Activated CD8-positive, alpha-beta memory T cell treated with anti-CD3 and anti-CD28 coated beads for 1 hour (primary cell): ENCODE measurements around the gene P3H3.
A peak's percentile ranks its signal among the peaks of the same experiment; 100 is the strongest.

Experiments used
- DNase-seq, 2 donors: peaks; one replicate each; pipeline ENCODE4 v3.0.0-alpha.2; 2020; ENCODE audit warnings: low read depth in 1 of 2; ENCODE audit errors: extremely low read depth in 1 of 2

Gene P3H3

GRCh38 chr12:6827982-6828780 lies at the start of gene P3H3:
Gene P3H3 (plus strand): TSS chr12:6828407. CDS start chr12:6828441, 34 bp downstream.
- DNase-seq = no peak

GRCh38 chr12:6778574-6779550 lies 49.3 kb upstream of the P3H3 start:
- peak; percentile 74 to 81 for DNase-seq

- no peak for DNase-seq
These were observed 48.3 kb upstream of the P3H3 start for GRCh38 chr12:6779708-6780432.

- DNase-seq = no peak
These were observed 47.6 kb upstream of the P3H3 start for GRCh38 chr12:6780573-6780972.

GRCh38 chr12:6782119-6782518 lies 46.1 kb upstream of the P3H3 start:
- no peak for DNase-seq

- no peak for DNase-seq
These were observed 45.2 kb upstream of the P3H3 start for GRCh38 chr12:6782850-6783566.

GRCh38 chr12:6783828-6784227 lies 44.4 kb upstream of the P3H3 start:
- no peak for DNase-seq

GRCh38 chr12:6784296-6784695 lies 43.9 kb upstream of the P3H3 start:
- DNase-seq = no peak

- no peak for DNase-seq
These were observed 43.4 kb upstream of the P3H3 start for GRCh38 chr12:6784761-6785160.

GRCh38 chr12:6786416-6787094 lies 41.7 kb upstream of the P3H3 start:
- no peak for DNase-seq

- DNase-seq = no peak
These were observed 40.9 kb upstream of the P3H3 start for GRCh38 chr12:6787309-6787708.

- no peak for DNase-seq
These were observed 39.0 kb upstream of the P3H3 start, which contains the start of gene CD4 for GRCh38 chr12:6788972-6789924. Gene CD4 (plus strand): TSS chr12:6789528. CDS start chr12:6800139, 10,611 bp downstream.

GRCh38 chr12:6790496-6791150 lies 37.6 kb upstream of the P3H3 start:
- no peak for DNase-seq

GRCh38 chr12:6791931-6792520 lies 36.2 kb upstream of the P3H3 start:
- DNase-seq = no peak

- no peak for DNase-seq
These were observed 35.5 kb upstream of the P3H3 start for GRCh38 chr12:6792522-6793201.

GRCh38 chr12:6795088-6795487 lies 33.1 kb upstream of the P3H3 start:
- DNase-seq = no peak

- no peak for DNase-seq
These were observed 31.6 kb upstream of the P3H3 start for GRCh38 chr12:6796576-6796975.
